IMR-90 (cell line): ENCODE results near the gene KIRREL1.

ENCODE experiments used
- BHLHE40 ChIP-seq: fragments of 150-350 bp; IDR thresholded peaks from 2 replicates; pipeline ENCODE4 v1.6.1; 2016; ENCODE audit warnings: mild to moderate bottlenecking, low read depth, low read length
- CEBPB ChIP-seq: IDR thresholded peaks from 2 replicates; pipeline ENCODE4 v1.6.1; 2012; ENCODE audit warnings: low read depth, low read length, improper control_type of control experiment
- CHD1 ChIP-seq: IDR thresholded peaks from 2 replicates; pipeline ENCODE4 v1.6.1; 2012; ENCODE audit warnings: low read depth, low read length, improper control_type of control experiment
- FOS ChIP-seq: fragments of 150-350 bp; IDR thresholded peaks from 2 replicates; pipeline ENCODE4 v1.6.1; 2016; ENCODE audit warnings: low read depth, low read length
- MAFK ChIP-seq: IDR thresholded peaks from 2 replicates; pipeline ENCODE4 v1.6.1; 2012; ENCODE audit warnings: low read depth, low read length, improper control_type of control experiment
- POLR2A ChIP-seq: IDR thresholded peaks from 2 replicates; pipeline ENCODE4 v1.6.1; 2012; ENCODE audit warnings: mild to moderate bottlenecking, low read depth, low read length
- RFX5 ChIP-seq: IDR thresholded peaks from 2 replicates; pipeline ENCODE4 v1.8.0; 2012; ENCODE audit warnings: low read depth, mild to moderate bottlenecking, low read length, moderate library complexity
- SMC3 ChIP-seq: fragments of 150-350 bp; IDR thresholded peaks from 2 replicates; pipeline ENCODE4 v1.6.1; 2016; ENCODE audit warnings: low read depth, mild to moderate bottlenecking, antibody characterized with exemption, low read length, moderate library complexity
- TF ChIP-seq, protein P1 (sequence below): conservative IDR thresholded peaks from 2 replicates; pipeline ENCODE4 v1.5.1; 2012; ENCODE audit warnings: mild to moderate bottlenecking, low read depth, low read length, improper control_type of control experiment
- TF ChIP-seq, protein P2 (sequence below): fragments of 150-350 bp; IDR thresholded peaks from 2 replicates; pipeline ENCODE4 v1.6.1; 2016; ENCODE audit warnings: low read depth, mild to moderate bottlenecking, low read length, moderate library complexity, borderline replicate concordance
- TF ChIP-seq, protein P3 (sequence below): fragments of 150-350 bp; IDR thresholded peaks from 2 replicates; pipeline ENCODE4 v1.6.1; 2017; ENCODE audit warnings: mild to moderate bottlenecking, antibody characterized with exemption, low read length, low read depth

DNA sequence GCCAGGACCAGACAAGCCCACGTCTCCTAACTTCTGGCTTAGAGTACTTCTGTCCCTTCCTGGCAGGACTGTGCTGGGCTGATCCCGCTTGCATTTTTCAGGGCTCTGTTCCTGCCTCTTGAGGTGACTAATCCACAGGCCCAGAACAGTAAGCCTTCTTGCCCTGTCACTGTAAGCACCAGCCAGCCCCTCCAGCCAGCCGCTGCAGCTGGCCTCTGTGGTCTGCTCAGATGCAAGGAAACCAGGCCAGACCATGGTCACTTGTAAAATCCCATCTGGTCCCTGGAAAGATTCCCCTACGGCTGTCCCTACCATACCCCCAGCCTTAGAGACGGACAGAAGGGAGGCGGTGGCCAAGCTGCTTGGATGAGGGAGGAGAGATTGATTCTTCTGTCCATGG lies 74.2 kb downstream of the KIRREL1 start:
- no peak for TF ChIP-seq RFX5
- TF ChIP-seq, protein P1, sequence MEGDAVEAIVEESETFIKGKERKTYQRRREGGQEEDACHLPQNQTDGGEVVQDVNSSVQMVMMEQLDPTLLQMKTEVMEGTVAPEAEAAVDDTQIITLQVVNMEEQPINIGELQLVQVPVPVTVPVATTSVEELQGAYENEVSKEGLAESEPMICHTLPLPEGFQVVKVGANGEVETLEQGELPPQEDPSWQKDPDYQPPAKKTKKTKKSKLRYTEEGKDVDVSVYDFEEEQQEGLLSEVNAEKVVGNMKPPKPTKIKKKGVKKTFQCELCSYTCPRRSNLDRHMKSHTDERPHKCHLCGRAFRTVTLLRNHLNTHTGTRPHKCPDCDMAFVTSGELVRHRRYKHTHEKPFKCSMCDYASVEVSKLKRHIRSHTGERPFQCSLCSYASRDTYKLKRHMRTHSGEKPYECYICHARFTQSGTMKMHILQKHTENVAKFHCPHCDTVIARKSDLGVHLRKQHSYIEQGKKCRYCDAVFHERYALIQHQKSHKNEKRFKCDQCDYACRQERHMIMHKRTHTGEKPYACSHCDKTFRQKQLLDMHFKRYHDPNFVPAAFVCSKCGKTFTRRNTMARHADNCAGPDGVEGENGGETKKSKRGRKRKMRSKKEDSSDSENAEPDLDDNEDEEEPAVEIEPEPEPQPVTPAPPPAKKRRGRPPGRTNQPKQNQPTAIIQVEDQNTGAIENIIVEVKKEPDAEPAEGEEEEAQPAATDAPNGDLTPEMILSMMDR, result no peak
- no peak for TF ChIP-seq POLR2A
- TF ChIP-seq, protein P2, sequence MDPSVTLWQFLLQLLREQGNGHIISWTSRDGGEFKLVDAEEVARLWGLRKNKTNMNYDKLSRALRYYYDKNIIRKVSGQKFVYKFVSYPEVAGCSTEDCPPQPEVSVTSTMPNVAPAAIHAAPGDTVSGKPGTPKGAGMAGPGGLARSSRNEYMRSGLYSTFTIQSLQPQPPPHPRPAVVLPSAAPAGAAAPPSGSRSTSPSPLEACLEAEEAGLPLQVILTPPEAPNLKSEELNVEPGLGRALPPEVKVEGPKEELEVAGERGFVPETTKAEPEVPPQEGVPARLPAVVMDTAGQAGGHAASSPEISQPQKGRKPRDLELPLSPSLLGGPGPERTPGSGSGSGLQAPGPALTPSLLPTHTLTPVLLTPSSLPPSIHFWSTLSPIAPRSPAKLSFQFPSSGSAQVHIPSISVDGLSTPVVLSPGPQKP, result no peak
- no peak for TF ChIP-seq SMC3
- no peak for TF ChIP-seq MAFK
- TF ChIP-seq, protein P3, sequence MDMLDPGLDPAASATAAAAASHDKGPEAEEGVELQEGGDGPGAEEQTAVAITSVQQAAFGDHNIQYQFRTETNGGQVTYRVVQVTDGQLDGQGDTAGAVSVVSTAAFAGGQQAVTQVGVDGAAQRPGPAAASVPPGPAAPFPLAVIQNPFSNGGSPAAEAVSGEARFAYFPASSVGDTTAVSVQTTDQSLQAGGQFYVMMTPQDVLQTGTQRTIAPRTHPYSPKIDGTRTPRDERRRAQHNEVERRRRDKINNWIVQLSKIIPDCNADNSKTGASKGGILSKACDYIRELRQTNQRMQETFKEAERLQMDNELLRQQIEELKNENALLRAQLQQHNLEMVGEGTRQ, result no peak
- TF ChIP-seq BHLHE40, result no peak
- no peak for TF ChIP-seq CEBPB
- TF ChIP-seq CHD1, result no peak
- no peak for TF ChIP-seq FOS
